Right lobe of liver (tissue), 6 donors: Measurements from ENCODE around the gene COX19. TPM values are rescaled to one million over a fixed set of nuclear protein-coding genes. Genes with fewer than 3 reads are reported as not detected.
A peak's percentile ranks its signal among the peaks of the same experiment; 100 is the strongest.

Experiments
- ATAC-seq, 4 donors: fragments of 200-7000 bp; cut with Tn5 transposase; one replicate each; pipeline ENCODE4 v1.9.1; 2020; ENCODE audit warnings: mild to moderate bottlenecking in 4 of 4, moderate library complexity in 4 of 4
- DNase-seq, 3 donors: peaks; one replicate each; pipeline ENCODE4 v3.0.0-alpha.2; 2020
- H3K27ac ChIP-seq, 3 donors: fragments of 200-600 bp; one replicate each; pipeline ENCODE4 v1.8.0; 2022
- H3K27me3 ChIP-seq, 2 donors: fragments of 200-600 bp; one replicate each; pipeline ENCODE4 v1.8.0; 2022
- H3K36me3 ChIP-seq, 4 donors: fragments of 200-600 bp; sonication (generic) in 1 of 4; one replicate each; pipeline versions ENCODE4 v1.5.1 to v1.8.0; 2017 to 2022; ENCODE audit warnings: control low read depth in 1 of 4
- H3K4me1 ChIP-seq, 4 donors: fragments of 200-600 bp; sonication (generic) in 1 of 4; one replicate each; pipeline versions ENCODE4 v1.5.1 to v1.8.0; 2017 to 2022; ENCODE audit warnings: control low read depth in 1 of 4
- H3K4me3 ChIP-seq, 3 donors: fragments of 200-600 bp; one replicate each; pipeline ENCODE4 v1.8.0; 2022
- H3K9me3 ChIP-seq, 4 donors: fragments of 200-600 bp; sonication (generic) in 1 of 4; one replicate each; pipeline versions ENCODE4 v1.5.1 to v1.8.0; 2017 to 2022; ENCODE audit warnings: control low read depth in 1 of 4
- POLR2A ChIP-seq: fragments of 450-650 bp; IDR thresholded peaks from one replicate; pipeline ENCODE4 v1.6.1; 2017; ENCODE audit warnings: antibody characterized with exemption, mild to moderate bottlenecking
- WGBS: methylation state at CpG from one replicate; pipeline ENCODE4 v1.1.6; 2018; ENCODE audit warnings: low coverage, low lambda C conversion rate; ENCODE audit not compliant: insufficient coverage; ENCODE audit errors: missing lambda C conversion rate; 5-methylcytosine and 5-hydroxymethylcytosine counted together
- intact Hi-C, 2 donors: fragments of 100-400 bp; cut with DNase I; formaldehyde crosslinking; loops; one replicate each; pipeline versions ENCODE4 v1.11.2 to v1.14.1; 2022
- total RNA-seq, 6 experiments: library from RNA; depleted of rRNA in 2 of 6; stranded (reverse); fragments of >200 nt in 2 of 6; fragmentation: NEBNext Ultra II Directional in 3 of 6; extraction: Animal tissue kit (Norgen Biotek cat#: 25700) in 3 of 6; gene quantifications; one replicate each; pipeline versions ENCODE4 v1.1.0 to v1.2.4, GENCODE V29; 2016 to 2023
- TF ChIP-seq, protein P1 (sequence below), 4 donors: fragments of 200-600 bp in 3 of 4; fragments of 450-650 bp in 1 of 4; IDR thresholded peaks; one replicate each; pipeline versions ENCODE4 v1.5.1 to v1.8.0; 2016 to 2022; ENCODE audit warnings: antibody characterized with exemption in 4 of 4, mild to moderate bottlenecking in 2 of 4
- donor health status: DM: no; HTN: yes; CAD: no.
- donor health status: DM: no; HTN: no; CAD: no.
- donor health status: DM: no; HTN: no; CAD: no.
- donor health status: DM: no; HTN: yes; CAD: no.
- donor health status: DM: no; HTN: yes; CAD: no.

Gene COX19
- total RNA-seq, 6 experiments from 2014 or later: 3.2 to 6.5 (median 4.0) TPM

- TF ChIP-seq, protein P1, sequence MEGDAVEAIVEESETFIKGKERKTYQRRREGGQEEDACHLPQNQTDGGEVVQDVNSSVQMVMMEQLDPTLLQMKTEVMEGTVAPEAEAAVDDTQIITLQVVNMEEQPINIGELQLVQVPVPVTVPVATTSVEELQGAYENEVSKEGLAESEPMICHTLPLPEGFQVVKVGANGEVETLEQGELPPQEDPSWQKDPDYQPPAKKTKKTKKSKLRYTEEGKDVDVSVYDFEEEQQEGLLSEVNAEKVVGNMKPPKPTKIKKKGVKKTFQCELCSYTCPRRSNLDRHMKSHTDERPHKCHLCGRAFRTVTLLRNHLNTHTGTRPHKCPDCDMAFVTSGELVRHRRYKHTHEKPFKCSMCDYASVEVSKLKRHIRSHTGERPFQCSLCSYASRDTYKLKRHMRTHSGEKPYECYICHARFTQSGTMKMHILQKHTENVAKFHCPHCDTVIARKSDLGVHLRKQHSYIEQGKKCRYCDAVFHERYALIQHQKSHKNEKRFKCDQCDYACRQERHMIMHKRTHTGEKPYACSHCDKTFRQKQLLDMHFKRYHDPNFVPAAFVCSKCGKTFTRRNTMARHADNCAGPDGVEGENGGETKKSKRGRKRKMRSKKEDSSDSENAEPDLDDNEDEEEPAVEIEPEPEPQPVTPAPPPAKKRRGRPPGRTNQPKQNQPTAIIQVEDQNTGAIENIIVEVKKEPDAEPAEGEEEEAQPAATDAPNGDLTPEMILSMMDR (IDR thresholded peaks at IDR 0.05): no peak
- TF ChIP-seq POLR2A: peak; percentile 47
- Histone ChIP-seq H3K36me3 (peaks cover 0 to 9% (median under 1%) of the 10 kb centered on the region in 4 donors), H3K27ac (peak overlapping the region; percentile 36 to 73 (median 60)), H3K27me3 (no peaks in the 10 kb centered on the region), H3K9me3 (no peaks in the 10 kb centered on the region), H3K4me1 (peaks cover 0 to 40% (median 13%) of the 10 kb centered on the region in 4 donors), H3K4me3 (no peak overlapping the region)
- intact Hi-C loops: no loop called here
- ATAC-seq: peak; percentile 45 to 71 (median 50)
- peak in 1 of 3 donors; percentile 87 for DNase-seq
- WGBS: 30% methylated on average over 5 of the region's 19 CpGs
Measured at GRCh38 chr7:977326-978048, 2.1 kb upstream of the COX19 start.

GRCh38 chr7:976901-977325 is 1.6 kb upstream of the COX19 start:
- WGBS: 39% methylated on average over 9 of the region's 19 CpGs
- intact Hi-C loops: no loop called here
- ATAC-seq (peak; percentile 0 to 40 (median 27)), DNase-seq (peak in 1 of 3 donors; percentile 75)
- peaks cover 0 to 40% (median 13%) of the 10 kb centered on the region in 4 donors for H3K4me1 ChIP-seq
- no peak overlapping the region for H3K4me3 ChIP-seq
- peak overlapping the region in 2 of 3 donors; percentile 60 to 73 for H3K27ac ChIP-seq
- TF ChIP-seq, protein P1 (IDR thresholded peaks at IDR 0.05): no peak
- no peak for TF ChIP-seq POLR2A
- no peaks in the 10 kb centered on the region for H3K27me3 ChIP-seq
- peaks cover 0 to 14% (median 4%) of the 10 kb centered on the region in 4 donors for H3K36me3 ChIP-seq
- no peaks in the 10 kb centered on the region for H3K9me3 ChIP-seq

GRCh38 chr7:975702-976473 is 539 bp upstream of the COX19 start:
- H3K36me3 ChIP-seq: peaks cover 0 to 25% (median 4%) of the 10 kb centered on the region in 4 donors
- 92% methylated on average over 6 of the region's 28 CpGs for WGBS
- no peaks in the 10 kb centered on the region for H3K27me3 ChIP-seq
- peak overlapping the region; percentile 96 to 100 (median 96) for H3K4me3 ChIP-seq
- DNase-seq (no peak), ATAC-seq (no peak)
- peaks cover 0 to 40% (median 13%) of the 10 kb centered on the region in 4 donors for H3K4me1 ChIP-seq
- H3K9me3 ChIP-seq: no peaks in the 10 kb centered on the region
- TF ChIP-seq POLR2A: no peak
- TF ChIP-seq, protein P1 (IDR thresholded peaks at IDR 0.05): no peak
- no peak overlapping the region for H3K27ac ChIP-seq
- intact Hi-C loops: no loop called here

DNA sequence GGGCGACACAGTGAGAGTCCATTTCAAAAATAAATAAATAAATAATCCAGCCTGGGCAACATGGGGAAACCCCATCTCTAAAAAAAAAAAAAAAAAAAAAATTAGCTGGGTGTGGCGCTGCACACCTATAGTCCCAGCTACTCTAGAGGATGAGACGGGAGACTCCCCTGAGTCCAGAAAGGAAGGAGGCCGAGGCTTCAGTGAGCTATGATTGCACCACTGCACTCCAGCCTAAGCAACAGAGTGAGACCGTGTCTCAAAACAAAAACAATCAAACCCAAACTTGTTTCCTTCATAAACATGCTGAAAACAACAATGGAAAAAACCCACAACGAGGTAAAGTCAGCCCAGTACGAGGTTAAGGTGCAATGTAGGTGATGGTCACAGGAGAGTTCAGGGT is 1.2 kb downstream of the COX19 start:
- DNase-seq: no peak
- no peak for TF ChIP-seq POLR2A
- TF ChIP-seq, protein P1 (IDR thresholded peaks at IDR 0.05): no peak
- peak overlapping the region; percentile 96 to 100 (median 96) for H3K4me3 ChIP-seq
- WGBS: 8% methylated on average over 6 of the region's 7 CpGs
- H3K4me1 ChIP-seq: peaks cover 0 to 40% (median 13%) of the 10 kb centered on the region in 4 donors
- H3K9me3 ChIP-seq: no peaks in the 10 kb centered on the region
- peaks cover 0 to 33% (median 4%) of the 10 kb centered on the region in 4 donors for H3K36me3 ChIP-seq
- intact Hi-C loops: no loop called here
- H3K27ac ChIP-seq: peak overlapping the region in 2 of 3 donors; percentile 80 to 94
- ATAC-seq: peak in 1 of 4 donors; percentile 8
- H3K27me3 ChIP-seq: no peaks in the 10 kb centered on the region
